Large intestine (tissue), 3 donors: ENCODE measurements around the gene ATP10B. TPM values are rescaled to one million over a fixed set of nuclear protein-coding genes. Genes with fewer than 3 reads are reported as not detected.
"Not testable (repeated sequence)": the region's sequence is repeated elsewhere in the genome, so short reads cannot be mapped to it uniquely, and the experiment has no call there.

ENCODE experiments used
- DNase-seq, 2 donors: peaks; one replicate each; pipeline versions ENCODE4 v3.0.0 to v3.0.0-alpha.2; 2013
- H3K27ac ChIP-seq: one replicate; pipeline ENCODE4 v1.5.1; 2013; ENCODE audit warnings: low read length
- H3K27me3 ChIP-seq: 2 replicates; pipeline ENCODE4 v1.6.1; 2013; ENCODE audit warnings: low read length; ENCODE audit not compliant: control insufficient read depth, insufficient read depth
- H3K36me3 ChIP-seq: 2 replicates; pipeline ENCODE4 v1.6.1; 2013; ENCODE audit warnings: low read length; ENCODE audit not compliant: control insufficient read depth, insufficient read depth
- H3K4me1 ChIP-seq: one replicate; pipeline ENCODE4 v1.6.1; 2013; ENCODE audit warnings: low read length; ENCODE audit not compliant: control insufficient read depth, insufficient read depth
- H3K4me3 ChIP-seq: one replicate; pipeline ENCODE4 v1.5.1; 2013; ENCODE audit warnings: low read length
- H3K9me3 ChIP-seq: one replicate; pipeline ENCODE4 v1.6.1; 2013; ENCODE audit warnings: mild to moderate bottlenecking, low read depth, low read length, moderate library complexity; ENCODE audit not compliant: control insufficient read depth
- WGBS: methylation state at CpG from one replicate; pipeline ENCODE4 v1.1.5; 2013; ENCODE audit warnings: low lambda C conversion rate; ENCODE audit not compliant: insufficient coverage; 5-methylcytosine and 5-hydroxymethylcytosine counted together
- polyA plus RNA-seq: library from polyadenylated mRNA; unstranded; fragments of 120-200 nt; gene quantifications from one replicate; pipeline ENCODE4 v1.2.1, GENCODE V29; 2013

Gene ATP10B
- polyA plus RNA-seq, 1 donor, result 35.6 TPM

DNA sequence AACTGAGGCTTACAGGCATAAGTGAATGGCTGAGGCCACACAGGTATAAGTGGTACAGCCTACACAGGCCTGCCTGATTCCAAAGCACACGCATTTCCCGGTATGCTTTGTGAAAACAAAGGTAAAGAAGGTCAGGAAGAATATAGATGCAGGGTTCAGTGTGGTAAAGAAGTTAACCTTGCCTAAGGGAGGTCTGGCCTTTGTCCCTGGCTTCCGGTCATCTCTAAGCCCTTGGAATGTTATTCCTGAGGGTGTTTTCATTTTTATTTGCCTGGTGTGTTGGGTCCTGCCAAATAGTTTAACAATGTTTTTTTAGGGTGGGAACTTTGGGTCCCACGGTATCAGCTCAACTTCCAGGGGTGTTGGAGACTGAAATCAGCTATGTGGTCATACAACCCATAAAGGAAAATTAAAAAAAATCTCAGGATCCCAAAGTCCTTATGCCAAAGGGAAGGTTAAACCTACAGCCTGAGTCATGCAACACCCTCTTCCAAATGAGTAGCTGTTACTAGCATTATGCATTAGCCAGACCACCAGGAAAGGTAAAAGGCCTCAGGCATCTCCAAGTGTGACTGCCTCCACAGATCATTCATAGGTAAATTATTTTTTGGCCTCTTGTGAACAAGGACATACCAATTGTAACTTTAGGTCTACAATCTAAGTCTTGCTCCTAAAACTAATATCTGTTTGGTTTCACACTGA, 124.6 kb downstream of the ATP10B start:
- H3K9me3 ChIP-seq, result no peaks in the 10 kb centered on the region
- H3K4me3 ChIP-seq, result no peak overlapping the region
- no peaks in the 10 kb centered on the region for H3K27me3 ChIP-seq
- H3K4me1 ChIP-seq, result no peaks in the 10 kb centered on the region
- no peak for DNase-seq
- H3K27ac ChIP-seq, result no peak overlapping the region
- WGBS, result no CpG with 5 or more reads among the region's 4 CpGs
- no peaks in the 10 kb centered on the region for H3K36me3 ChIP-seq

GRCh38 chr5:160726721-160727120, 125.3 kb downstream of the ATP10B start:
- Histone ChIP-seq H3K4me3 (no peak overlapping the region), H3K36me3 (no peaks in the 10 kb centered on the region), H3K4me1 (no peaks in the 10 kb centered on the region), H3K27me3 (no peaks in the 10 kb centered on the region), H3K27ac (no peak overlapping the region), H3K9me3 (no peaks in the 10 kb centered on the region)
- no peak for DNase-seq
- no CpG with 5 or more reads among the region's 2 CpGs for WGBS

DNA sequence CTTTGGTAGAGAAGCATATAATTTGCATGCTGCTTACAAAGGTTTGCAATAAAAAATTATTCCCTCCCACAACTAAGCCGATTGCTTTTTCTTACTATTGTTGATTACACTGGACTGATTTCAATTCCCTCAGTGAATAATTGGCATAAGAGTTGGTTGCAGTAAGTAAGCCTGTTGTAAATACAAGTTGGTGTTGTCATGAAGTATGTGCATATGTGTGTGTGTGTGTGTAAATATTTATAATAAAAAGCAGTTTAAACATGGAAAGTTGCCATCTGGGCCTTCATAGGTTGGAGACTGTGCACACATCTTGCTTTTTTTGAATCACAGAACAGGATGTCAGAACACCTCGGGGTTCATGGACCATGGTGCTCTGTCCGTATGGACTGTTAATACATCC, 131.2 kb downstream of the ATP10B start:
- no CpG with 5 or more reads among the region's 3 CpGs for WGBS
- no peaks in the 10 kb centered on the region for H3K27me3 ChIP-seq
- H3K4me3 ChIP-seq, result no peak overlapping the region
- no peaks in the 10 kb centered on the region for H3K9me3 ChIP-seq
- DNase-seq, result no peak
- H3K4me1 ChIP-seq, result no peaks in the 10 kb centered on the region
- no peak overlapping the region for H3K27ac ChIP-seq
- H3K36me3 ChIP-seq, result no peaks in the 10 kb centered on the region

- not testable (repeated sequence) for H3K4me1 ChIP-seq, H3K9me3 ChIP-seq, H3K36me3 ChIP-seq, H3K4me3 ChIP-seq, DNase-seq, H3K27me3 ChIP-seq, H3K27ac ChIP-seq
- WGBS, result no CpG with 5 or more reads among the region's 9 CpGs
Measured at GRCh38 chr5:160715508-160715907, 136.5 kb downstream of the ATP10B start.

GRCh38 chr5:160703547-160704189, 148.3 kb downstream of the ATP10B start:
- Histone ChIP-seq H3K4me3 (no peak overlapping the region), H3K27ac (no peak overlapping the region), H3K27me3 (no peaks in the 10 kb centered on the region), H3K9me3 (peaks cover 5% of the 10 kb centered on the region), H3K36me3 (no peaks in the 10 kb centered on the region), H3K4me1 (peaks cover 11% of the 10 kb centered on the region)
- WGBS, result 100% methylated on average over 1 of the region's 5 CpGs
- peak in 1 of 2 donors; percentile 48 for DNase-seq

- H3K4me3 ChIP-seq, result no peak overlapping the region
- H3K4me1 ChIP-seq, result peaks cover 11% of the 10 kb centered on the region
- no peaks in the 10 kb centered on the region for H3K36me3 ChIP-seq
- no CpG with 5 or more reads among the region's 3 CpGs for WGBS
- DNase-seq, result no peak
- H3K27me3 ChIP-seq, result no peaks in the 10 kb centered on the region
- peaks cover 5% of the 10 kb centered on the region for H3K9me3 ChIP-seq
- H3K27ac ChIP-seq, result no peak overlapping the region
Measured at GRCh38 chr5:160702934-160703333, 149.1 kb downstream of the ATP10B start.

DNA sequence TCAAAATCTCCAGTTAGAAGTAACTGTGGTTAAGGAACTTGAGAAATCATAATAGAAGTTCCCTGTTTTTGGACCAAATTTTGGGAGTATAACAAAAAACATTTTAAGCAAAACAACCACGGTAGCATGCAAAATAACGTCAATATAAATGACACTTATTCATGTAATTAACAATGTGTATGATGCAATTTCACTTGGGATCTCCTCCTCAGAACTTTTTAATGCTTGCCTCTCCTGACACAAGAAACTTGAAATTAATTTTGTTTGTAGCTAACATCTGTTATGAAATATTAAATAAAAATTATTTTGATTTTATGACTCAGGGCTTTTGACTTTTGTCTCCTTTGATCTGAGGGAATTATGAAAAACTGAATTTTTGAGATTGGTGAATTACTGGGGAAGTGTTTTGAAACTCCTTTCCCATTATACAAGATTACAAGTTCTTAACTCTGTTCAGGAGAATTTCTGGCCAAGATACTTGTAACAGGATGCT, 149.7 kb downstream of the ATP10B start:
- no CpG with 5 or more reads among the region's 2 CpGs for WGBS
- no peak overlapping the region for H3K27ac ChIP-seq
- no peak for DNase-seq

DNA sequence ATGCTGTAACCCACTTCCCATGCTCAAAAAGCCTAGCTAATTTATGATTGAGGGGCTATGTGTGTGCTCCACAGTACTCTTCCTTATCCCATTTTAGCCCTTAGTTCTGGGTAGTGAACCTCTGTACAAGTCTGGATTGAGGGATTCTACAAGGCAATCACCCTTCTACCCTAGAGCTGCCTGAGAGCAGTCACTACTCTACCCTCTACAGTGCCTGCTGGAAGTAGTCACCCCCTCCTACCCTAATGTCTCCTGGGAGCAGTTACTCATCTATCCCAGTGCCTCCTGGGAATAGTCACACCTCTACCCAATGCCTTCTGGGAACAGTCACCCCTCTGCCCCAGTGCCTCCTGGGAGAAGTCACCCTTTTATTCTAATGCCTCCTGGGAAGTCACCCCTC, 150.6 kb downstream of the ATP10B start:
- H3K36me3 ChIP-seq, result no peaks in the 10 kb centered on the region
- H3K27me3 ChIP-seq, result no peaks in the 10 kb centered on the region
- no peak overlapping the region for H3K27ac ChIP-seq
- DNase-seq, result no peak
- no peak overlapping the region for H3K4me3 ChIP-seq
- peaks cover 5% of the 10 kb centered on the region for H3K9me3 ChIP-seq
- H3K4me1 ChIP-seq, result peaks cover 11% of the 10 kb centered on the region

More for the DNA sequence above, 149.7 kb downstream of the ATP10B start:
- Histone ChIP-seq H3K27me3 (no peaks in the 10 kb centered on the region), H3K4me1 (peaks cover 11% of the 10 kb centered on the region), H3K9me3 (peaks cover 5% of the 10 kb centered on the region), H3K36me3 (no peaks in the 10 kb centered on the region), H3K4me3 (no peak overlapping the region)

- H3K9me3 ChIP-seq, result peaks cover 5% of the 10 kb centered on the region
- H3K4me3 ChIP-seq, result no peak overlapping the region
- peak overlapping the region; percentile 67 for H3K27ac ChIP-seq
- no CpG with 5 or more reads among the region's 1 CpG for WGBS
- peak; percentile 65 to 86 for DNase-seq
- no peaks in the 10 kb centered on the region for H3K27me3 ChIP-seq
- no peaks in the 10 kb centered on the region for H3K36me3 ChIP-seq
- peaks cover 22% of the 10 kb centered on the region for H3K4me1 ChIP-seq
Measured at GRCh38 chr5:160699301-160699700, 152.7 kb downstream of the ATP10B start.

DNA sequence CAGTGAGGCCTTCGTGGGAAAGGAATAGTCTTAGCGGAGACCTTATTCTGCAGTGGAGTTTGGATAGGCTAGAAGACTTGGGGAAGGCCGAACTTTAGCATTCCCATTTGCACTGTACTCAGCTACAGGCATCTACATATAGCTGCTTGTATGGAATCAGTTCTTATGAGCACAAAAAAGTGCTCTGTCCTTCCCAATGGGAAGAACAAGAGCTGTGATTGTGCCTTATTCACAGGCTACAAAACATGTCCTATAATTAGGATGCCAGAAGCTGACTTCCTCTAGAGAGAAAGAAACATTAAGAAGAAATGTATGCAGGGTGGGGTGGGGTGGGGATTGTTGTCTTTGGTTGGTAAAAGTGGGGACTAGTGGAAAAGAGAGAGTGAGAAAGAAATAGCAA, 154.7 kb downstream of the ATP10B start:
- DNase-seq, result no peak
- Histone ChIP-seq H3K4me1 (peaks cover 40% of the 10 kb centered on the region), H3K27me3 (no peaks in the 10 kb centered on the region), H3K4me3 (no peak overlapping the region), H3K36me3 (no peaks in the 10 kb centered on the region), H3K27ac (no peak overlapping the region), H3K9me3 (no peaks in the 10 kb centered on the region)
- 80% methylated on average over 1 of the region's 3 CpGs for WGBS

DNA sequence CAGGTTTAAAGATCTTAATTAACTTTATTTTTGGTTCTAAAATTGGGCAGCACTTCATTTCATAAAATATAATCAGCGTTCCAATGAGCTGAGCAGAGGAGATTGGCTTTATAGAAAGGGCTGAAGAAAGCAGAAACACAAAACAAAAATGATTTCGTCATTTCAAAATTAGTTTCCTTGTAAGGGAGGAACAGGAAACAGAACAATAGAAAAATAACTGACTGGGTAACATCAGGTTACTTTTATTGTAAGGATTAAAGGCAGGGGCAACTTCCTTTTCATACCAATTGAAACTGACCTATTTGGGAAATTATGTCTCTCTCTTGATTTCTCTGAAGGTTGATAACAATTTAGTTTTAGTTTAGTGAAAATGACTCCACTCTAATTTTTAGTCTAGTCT, 157.1 kb downstream of the ATP10B start:
- no peak for DNase-seq
- H3K4me1 ChIP-seq, result peaks cover 43% of the 10 kb centered on the region
- no peaks in the 10 kb centered on the region for H3K27me3 ChIP-seq
- no peaks in the 10 kb centered on the region for H3K9me3 ChIP-seq
- peak overlapping the region; percentile 79 for H3K27ac ChIP-seq
- WGBS, result 88% methylated on average over 2 of the region's 2 CpGs
- no peak overlapping the region for H3K4me3 ChIP-seq
- H3K36me3 ChIP-seq, result no peaks in the 10 kb centered on the region
